ENCODE data around the gene PIM1. TPM values are rescaled to one million over a fixed set of nuclear protein-coding genes. Genes with fewer than 3 reads are reported as not detected.

The PIM1 gene
- total RNA-seq, 4 donors from 2014 or later = 13.1 to 54.5 (median 22.2) TPM

DNA sequence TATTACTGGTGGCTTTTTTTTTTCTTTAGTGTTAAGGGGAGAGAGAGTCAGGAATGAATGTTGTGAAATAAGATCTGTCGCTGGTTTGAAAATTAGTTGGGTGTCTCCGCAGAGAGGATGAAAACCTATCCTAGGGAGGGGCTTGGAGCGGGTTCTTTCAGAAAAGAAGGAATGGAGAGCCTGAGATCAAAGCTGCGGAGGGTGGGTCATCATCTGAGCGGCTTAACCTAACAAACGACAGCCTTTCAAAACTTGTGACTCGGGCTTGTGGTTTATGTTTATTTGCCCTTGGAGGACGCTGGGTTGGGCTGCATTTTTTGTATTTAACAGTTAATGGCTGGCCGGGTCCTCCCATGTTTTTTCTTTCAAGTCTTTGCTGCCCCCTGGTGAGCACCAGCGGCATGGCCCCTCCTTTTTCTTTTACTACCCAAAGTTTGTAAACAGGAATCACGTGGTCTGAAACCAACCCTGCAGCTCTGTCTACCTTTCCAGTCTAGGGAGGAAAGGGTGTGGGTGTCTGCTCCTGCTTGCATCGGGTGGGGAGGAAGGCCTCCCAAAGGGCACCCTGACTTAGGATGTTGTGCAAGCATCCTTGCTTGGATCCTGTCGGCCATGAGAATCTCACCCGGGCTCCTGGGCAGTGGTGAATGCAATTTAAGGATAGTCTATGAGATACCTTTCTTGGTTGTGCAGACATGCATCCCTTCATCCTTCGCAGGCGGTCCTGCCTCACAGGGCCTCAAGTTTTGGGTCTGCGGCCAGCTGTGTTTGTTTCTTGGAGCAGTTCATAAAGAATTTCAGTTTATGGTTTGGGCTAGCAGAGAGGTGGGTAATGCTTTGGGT lies 2.2 kb downstream of the PIM1 start:
- TF ChIP-seq, protein P1, sequence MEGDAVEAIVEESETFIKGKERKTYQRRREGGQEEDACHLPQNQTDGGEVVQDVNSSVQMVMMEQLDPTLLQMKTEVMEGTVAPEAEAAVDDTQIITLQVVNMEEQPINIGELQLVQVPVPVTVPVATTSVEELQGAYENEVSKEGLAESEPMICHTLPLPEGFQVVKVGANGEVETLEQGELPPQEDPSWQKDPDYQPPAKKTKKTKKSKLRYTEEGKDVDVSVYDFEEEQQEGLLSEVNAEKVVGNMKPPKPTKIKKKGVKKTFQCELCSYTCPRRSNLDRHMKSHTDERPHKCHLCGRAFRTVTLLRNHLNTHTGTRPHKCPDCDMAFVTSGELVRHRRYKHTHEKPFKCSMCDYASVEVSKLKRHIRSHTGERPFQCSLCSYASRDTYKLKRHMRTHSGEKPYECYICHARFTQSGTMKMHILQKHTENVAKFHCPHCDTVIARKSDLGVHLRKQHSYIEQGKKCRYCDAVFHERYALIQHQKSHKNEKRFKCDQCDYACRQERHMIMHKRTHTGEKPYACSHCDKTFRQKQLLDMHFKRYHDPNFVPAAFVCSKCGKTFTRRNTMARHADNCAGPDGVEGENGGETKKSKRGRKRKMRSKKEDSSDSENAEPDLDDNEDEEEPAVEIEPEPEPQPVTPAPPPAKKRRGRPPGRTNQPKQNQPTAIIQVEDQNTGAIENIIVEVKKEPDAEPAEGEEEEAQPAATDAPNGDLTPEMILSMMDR (IDR thresholded peaks at IDR 0.05) = peak; percentile 71 to 98 (median 93)
- TF ChIP-seq POLR2A (IDR thresholded peaks at IDR 0.05) = peak in 1 of 2 donors; percentile 76
- Histone ChIP-seq H3K27ac (peak overlapping the region; percentile 87 to 95 (median 87)), H3K4me1 (peaks cover 13 to 37% of the 10 kb centered on the region in 2 donors), H3K4me3 (replicated peaks in 1 of 3) (peak overlapping the region; percentile 95 to 100 (median 96)), H3K27me3 (no peaks in the 10 kb centered on the region), H3K36me3 (peaks cover 25 to 26% of the 10 kb centered on the region in 2 donors), H3K9me3 (no peaks in the 10 kb centered on the region)
- 7 to 19% methylated on average over 15 to 17 of the region's 17 CpGs for WGBS, 2 donors
- peak; percentile 93 to 94 for DNase-seq
- intact Hi-C loops (cut with DNase I) = loop anchor here (2.0 to 10.0 kb wide), 3 partner anchors 40 to 287 kb away; partner anchors contain the start of gene C6orf89

DNA sequence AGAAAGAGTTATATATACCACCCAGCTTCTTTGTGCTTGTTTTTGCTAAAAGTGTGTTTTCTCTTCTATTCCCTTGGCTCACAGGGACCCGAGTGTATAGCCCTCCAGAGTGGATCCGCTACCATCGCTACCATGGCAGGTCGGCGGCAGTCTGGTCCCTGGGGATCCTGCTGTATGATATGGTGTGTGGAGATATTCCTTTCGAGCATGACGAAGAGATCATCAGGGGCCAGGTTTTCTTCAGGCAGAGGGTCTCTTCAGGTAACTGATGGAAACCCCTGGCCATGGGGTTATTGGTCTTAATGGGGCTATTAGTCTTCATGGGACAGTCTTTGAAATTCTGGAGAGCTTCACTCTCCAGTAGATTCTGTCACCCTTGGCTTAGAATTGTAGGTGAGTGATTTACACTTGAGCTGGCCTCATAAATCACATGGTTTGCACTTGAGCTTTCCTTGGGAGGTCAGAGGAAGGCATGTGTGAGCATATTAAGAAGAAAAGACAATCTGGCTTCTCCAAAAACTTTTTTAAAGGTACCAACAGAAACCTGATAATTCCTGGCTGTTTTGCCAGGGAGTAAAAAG lies 3.0 kb downstream of the PIM1 start:
- peak overlapping the region; percentile 77 to 95 (median 87) for H3K27ac ChIP-seq
- no peak for DNase-seq
- H3K4me1 ChIP-seq = peaks cover 13 to 37% of the 10 kb centered on the region in 2 donors
- no peaks in the 10 kb centered on the region for H3K9me3 ChIP-seq
- intact Hi-C loops (cut with DNase I) = loop anchor here (2.0 to 10.0 kb wide), 3 partner anchors 39 to 288 kb away; partner anchors contain the start of gene C6orf89
- 83 to 85% methylated on average over 7 of the region's 7 CpGs for WGBS, 2 donors
- H3K27me3 ChIP-seq = no peaks in the 10 kb centered on the region
- peak overlapping the region in 1 of 3 donors; percentile 3 for H3K4me3 ChIP-seq (replicated peaks in 1 of 3)
- H3K36me3 ChIP-seq = peaks cover 25 to 26% of the 10 kb centered on the region in 2 donors
- TF ChIP-seq, protein P1 (IDR thresholded peaks at IDR 0.05) = no peak
- no peak for TF ChIP-seq POLR2A (IDR thresholded peaks at IDR 0.05)

DNA sequence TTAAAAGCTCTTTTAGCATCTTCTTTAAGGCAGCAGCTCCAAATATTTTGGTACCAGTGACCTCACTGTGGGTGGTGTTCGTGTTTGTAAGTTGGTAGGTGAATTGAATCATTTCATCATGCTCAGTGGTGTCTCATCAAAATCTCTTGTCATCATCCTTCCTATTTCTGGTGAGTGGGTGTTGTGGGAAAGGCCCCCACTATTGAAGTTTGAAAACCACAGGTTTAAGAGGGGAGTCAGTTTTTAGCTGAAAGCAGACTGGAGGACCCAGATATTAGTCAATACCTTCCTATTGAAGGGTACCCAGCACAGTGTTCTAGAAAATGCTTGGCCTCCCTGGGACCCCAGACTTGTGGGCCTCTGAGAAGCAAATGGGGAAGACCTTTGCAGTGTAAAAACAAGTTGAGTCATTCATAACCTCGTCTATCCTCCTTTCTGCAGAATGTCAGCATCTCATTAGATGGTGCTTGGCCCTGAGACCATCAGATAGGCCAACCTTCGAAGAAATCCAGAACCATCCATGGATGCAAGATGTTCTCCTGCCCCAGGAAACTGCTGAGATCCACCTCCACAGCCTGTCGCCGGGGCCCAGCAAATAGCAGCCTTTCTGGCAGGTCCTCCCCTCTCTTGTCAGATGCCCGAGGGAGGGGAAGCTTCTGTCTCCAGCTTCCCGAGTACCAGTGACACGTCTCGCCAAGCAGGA lies 3.7 kb downstream of the PIM1 start:
- Histone ChIP-seq H3K4me3 (replicated peaks in 1 of 3) (no peak overlapping the region), H3K4me1 (peaks cover 13 to 31% of the 10 kb centered on the region in 2 donors), H3K27me3 (no peaks in the 10 kb centered on the region), H3K9me3 (no peaks in the 10 kb centered on the region), H3K36me3 (peaks cover 25 to 26% of the 10 kb centered on the region in 2 donors), H3K27ac (peak overlapping the region in 2 of 3 donors; percentile 87 to 95)
- no peak for TF ChIP-seq POLR2A (IDR thresholded peaks at IDR 0.05)
- TF ChIP-seq, protein P1 (IDR thresholded peaks at IDR 0.05) = no peak
- DNase-seq = no peak
- 77 to 83% methylated on average over 8 to 9 of the region's 9 CpGs for WGBS, 2 donors
- intact Hi-C loops (cut with DNase I) = loop anchor here (2.0 to 10.0 kb wide), 3 partner anchors 39 to 289 kb away; partner anchors contain the start of gene C6orf89

DNA sequence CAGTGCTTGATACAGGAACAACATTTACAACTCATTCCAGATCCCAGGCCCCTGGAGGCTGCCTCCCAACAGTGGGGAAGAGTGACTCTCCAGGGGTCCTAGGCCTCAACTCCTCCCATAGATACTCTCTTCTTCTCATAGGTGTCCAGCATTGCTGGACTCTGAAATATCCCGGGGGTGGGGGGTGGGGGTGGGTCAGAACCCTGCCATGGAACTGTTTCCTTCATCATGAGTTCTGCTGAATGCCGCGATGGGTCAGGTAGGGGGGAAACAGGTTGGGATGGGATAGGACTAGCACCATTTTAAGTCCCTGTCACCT lies 4.2 kb downstream of the PIM1 start:
- no peaks in the 10 kb centered on the region for H3K9me3 ChIP-seq
- TF ChIP-seq, protein P1 (IDR thresholded peaks at IDR 0.05) = no peak
- no peak for TF ChIP-seq POLR2A (IDR thresholded peaks at IDR 0.05)
- DNase-seq = no peak
- H3K4me1 ChIP-seq = peaks cover 11 to 26% of the 10 kb centered on the region in 2 donors
- H3K36me3 ChIP-seq = peaks cover 25 to 26% of the 10 kb centered on the region in 2 donors
- intact Hi-C loops (cut with DNase I) = loop anchor here (5.0 to 10.0 kb wide), 2 partner anchors 38 to 289 kb away; partner anchors contain the start of gene C6orf89
- no peaks in the 10 kb centered on the region for H3K27me3 ChIP-seq
- H3K27ac ChIP-seq = no peak overlapping the region
- 81 to 88% methylated on average over 3 of the region's 3 CpGs for WGBS, 2 donors
- H3K4me3 ChIP-seq (replicated peaks in 1 of 3) = no peak overlapping the region
